NOMO-1 treated with dmso at 0.1 percent for 144 hours (cell line): ENCODE results near the gene CTNNBL1.

Experiments used
- DNase-seq: peaks from one replicate; lab custom pipeline; 2025; ENCODE audit not compliant: unreplicated experiment; lab: John Stamatoyannopoulos, UW

Gene CTNNBL1

DNA sequence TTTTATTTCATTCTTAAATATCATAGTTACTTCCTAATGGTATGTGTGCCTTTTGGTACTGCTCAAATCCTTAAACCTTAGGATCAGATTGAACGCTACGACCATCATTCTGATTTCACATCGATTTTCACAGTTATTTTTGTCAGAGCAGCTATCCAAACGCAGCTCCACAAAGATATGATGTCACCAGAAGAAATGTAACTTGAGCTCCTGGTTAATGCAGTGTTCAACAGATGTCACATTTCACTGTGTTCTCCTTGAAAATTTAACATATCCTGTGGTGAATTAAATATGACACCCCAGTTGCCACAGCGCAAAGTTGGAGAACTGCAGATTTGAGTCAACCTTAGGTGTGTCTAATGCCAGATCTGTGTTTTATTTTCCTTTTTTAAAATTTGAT is 81.4 kb downstream of the CTNNBL1 start:
- DNase-seq = no peak

DNA sequence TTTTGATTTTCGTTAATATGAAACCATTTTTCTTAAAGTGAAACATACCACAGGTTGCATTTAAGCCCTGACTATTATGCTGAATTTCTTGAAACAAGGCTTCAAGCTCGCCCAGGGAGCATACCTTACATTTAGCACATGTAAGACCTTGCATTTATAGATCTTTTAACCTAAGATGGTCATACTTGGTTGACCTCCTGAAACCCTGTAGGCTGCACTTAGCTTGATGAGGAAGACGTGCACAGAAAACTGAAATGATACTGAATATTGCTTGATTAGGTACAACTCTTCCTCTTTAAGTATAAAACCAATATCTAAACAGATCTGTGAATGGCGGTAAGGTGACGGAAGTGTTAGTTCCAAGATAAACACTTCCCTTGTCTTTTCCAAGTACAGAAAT is 82.2 kb downstream of the CTNNBL1 start:
- no peak for DNase-seq

GRCh38 chr20:37776526-37776925 is 82.7 kb downstream of the CTNNBL1 start:
- DNase-seq = no peak

- no peak for DNase-seq
Measured at GRCh38 chr20:37777012-37777950, 83.5 kb downstream of the CTNNBL1 start.

GRCh38 chr20:37777988-37778659 is 84.3 kb downstream of the CTNNBL1 start:
- DNase-seq = no peak

- no peak for DNase-seq
Measured at GRCh38 chr20:37781626-37782025, 87.8 kb downstream of the CTNNBL1 start.

- DNase-seq = no peak
Measured at GRCh38 chr20:37786043-37786442, 92.2 kb downstream of the CTNNBL1 start.

GRCh38 chr20:37789408-37789807 is 95.6 kb downstream of the CTNNBL1 start:
- no peak for DNase-seq

GRCh38 chr20:37790900-37791299 is 97.1 kb downstream of the CTNNBL1 start:
- DNase-seq = no peak

DNA sequence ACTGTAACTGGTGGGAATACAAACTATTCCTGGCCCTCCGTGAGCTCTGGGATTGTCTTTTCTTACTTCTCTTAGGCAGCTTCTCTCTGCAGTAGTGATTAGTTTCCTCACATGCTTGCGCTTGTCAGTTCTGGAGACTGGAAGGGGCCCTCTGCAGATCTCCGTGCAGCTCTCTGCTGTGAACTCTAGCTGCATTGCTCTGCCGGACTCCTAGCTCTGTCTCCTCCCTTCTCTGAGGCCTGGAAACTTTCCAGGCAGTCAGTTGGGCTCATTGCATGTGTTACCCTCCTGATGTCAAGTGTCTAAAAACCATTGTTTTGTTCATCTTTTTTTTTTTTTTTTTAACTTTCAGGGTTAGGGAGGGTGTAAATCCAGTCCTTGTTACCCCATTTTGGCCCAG is 102.3 kb downstream of the CTNNBL1 start:
- DNase-seq = no peak

DNA sequence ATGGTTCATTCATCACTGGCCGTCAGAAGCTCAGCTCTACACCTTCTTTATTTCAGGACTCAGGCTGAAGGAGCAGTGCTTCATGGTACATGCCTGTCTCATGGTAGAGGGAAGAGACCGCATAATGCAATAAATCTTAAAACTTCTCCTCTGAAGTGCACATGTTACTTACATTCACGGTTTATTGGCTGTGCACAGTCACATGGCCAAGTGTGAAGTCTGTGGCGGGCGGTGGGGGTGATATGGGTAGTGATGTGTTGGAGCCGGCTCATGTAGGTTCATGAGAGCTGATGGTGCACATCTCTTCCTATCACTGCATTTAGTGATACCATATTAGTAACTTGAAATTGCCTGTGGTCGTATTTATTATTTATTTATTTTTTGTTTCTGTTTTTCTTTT is 102.9 kb downstream of the CTNNBL1 start:
- DNase-seq = no peak

DNA sequence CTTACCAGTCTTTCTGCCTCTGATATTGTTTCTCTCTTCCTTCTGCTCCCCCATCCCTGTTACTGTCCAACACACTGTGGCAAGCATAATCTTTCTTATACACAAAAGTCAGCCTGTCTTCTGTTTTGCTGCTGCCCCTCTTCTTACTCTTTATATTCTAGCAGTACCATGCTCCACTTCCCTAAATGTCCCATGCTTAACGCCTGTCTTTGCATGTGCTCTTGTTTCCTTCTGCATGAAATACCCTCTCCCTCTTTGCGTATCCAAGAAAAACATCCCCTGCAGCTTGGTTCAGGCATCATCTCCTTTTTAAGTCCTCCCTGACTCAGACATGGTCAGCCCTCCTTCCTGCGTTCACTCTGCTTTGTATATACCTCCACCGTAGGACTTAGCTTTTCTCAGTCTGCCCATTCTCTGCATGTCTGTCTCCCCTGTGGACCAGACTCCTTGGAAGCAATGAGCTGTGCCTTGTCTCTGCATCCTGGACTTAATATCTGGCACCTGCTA is 103.9 kb downstream of the CTNNBL1 start:
- DNase-seq = no peak

GRCh38 chr20:37798312-37798711 is 104.5 kb downstream of the CTNNBL1 start:
- no peak for DNase-seq

DNA sequence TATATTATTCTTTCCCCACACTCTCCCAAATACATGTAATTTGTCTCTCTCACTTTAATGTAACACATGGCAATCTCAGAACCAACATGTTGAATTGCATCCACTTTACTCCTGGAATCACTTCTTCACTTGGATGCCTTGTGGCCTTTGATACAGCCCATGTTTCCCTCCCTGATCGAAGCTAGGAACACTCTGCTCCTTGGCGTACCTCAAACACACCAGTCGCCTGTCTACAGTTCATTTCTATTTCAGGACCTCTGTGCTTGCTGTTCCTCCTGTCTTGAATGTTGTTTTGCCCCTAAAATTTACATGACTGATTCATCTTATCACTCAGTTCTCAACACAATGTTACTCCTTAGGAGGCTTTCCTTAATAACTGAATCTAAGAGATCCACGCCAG is 106.8 kb downstream of the CTNNBL1 start:
- DNase-seq = no peak

- DNase-seq = no peak
Measured at GRCh38 chr20:37801921-37802320, 108.1 kb downstream of the CTNNBL1 start.

GRCh38 chr20:37803438-37804307 is 109.8 kb downstream of the CTNNBL1 start:
- DNase-seq = peak; percentile 17

DNA sequence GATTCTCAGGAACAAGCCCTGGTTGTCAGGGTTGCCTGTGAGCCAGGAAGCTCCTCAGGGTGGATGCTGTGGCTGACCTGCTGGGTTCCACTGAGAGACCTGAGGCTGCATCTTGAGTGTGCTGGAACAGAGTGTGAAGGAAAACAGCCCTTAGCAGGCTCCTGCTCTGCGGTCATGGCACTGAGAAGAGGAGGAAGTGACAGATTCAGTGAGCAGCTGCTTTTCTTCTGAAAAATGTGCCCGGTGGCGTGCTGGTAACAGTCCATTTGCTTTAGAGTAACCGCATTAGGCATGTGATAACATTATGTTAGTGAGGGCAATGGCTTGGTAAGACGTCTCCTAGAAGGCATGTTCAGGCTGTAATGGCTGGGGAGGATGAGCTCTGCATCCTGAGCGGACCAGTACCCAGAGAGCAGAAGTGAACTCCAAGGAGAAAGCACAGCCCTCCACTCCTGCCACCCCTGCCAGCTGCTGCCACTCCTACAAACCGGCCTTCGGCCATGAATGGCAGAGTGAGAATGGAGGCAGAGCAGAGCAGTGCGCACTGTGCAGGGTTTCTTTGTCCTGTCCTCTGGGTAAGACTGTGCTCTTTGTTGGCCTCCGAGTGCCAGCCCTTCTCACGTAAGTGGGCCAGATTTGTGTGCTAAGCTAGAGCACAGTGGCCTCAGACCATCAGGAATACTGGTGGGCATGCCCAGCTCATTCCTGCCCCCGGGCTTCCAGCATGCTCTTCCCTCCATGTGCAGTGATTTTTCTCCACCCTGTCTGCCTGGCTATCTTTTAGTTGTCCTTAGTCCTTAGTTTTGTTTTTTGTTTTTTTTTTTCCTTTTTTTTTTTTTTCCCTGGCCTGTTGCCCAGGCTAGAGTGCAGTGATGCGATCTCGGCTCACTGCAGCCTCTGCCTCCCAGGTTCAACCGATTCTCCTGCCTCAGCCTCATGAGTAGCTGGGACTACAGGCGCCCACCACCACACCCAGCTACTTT is 111.0 kb downstream of the CTNNBL1 start:
- DNase-seq = peak; percentile 59

GRCh38 chr20:37807471-37808232 is 113.8 kb downstream of the CTNNBL1 start:
- DNase-seq = peak; percentile 74
